ENCODE data around the gene MRGPRD. TPM values are rescaled to one million over a fixed set of nuclear protein-coding genes. Genes with fewer than 3 reads are reported as not detected.

The MRGPRD gene
- total RNA-seq: not detected in 2 replicates
- not detected in 2 replicates for polyA plus RNA-seq
- not detected in 2 replicates for polyA plus RNA-seq (2012)
- polyA minus RNA-seq (ENCODE audit: low replicate concordance): 2.3 TPM in 1 of 2 replicates, not detected in the other

- Histone ChIP-seq H3K36me3 (ENCODE audit: control insufficient read depth, insufficient read depth, low read length) (no peaks in the 10 kb centered on the region), H3K9ac (ENCODE audit: insufficient read depth, low read length) (no peak within 1 kb of the TSS), H3K4me1 (ENCODE audit: control insufficient read depth, extremely low read depth, insufficient read depth, low read length) (no peaks in the 10 kb centered on the region), H3K4me2 (ENCODE audit: extremely low read depth, insufficient read depth, low read length) (no peak within 1 kb of the TSS), H3K4me3 (replicated peaks in 1 of 4; ENCODE audit: control extremely low read depth in 1 of 4, insufficient read depth in 1 of 4, low read depth in 3 of 4, low read length in 4 of 4) (no peak within 1 kb of the TSS), H4K20me1 (ENCODE audit: control insufficient read depth, extremely low read depth, insufficient read depth, low read length) (no peaks in the 10 kb centered on the region), H2AFZ (ENCODE audit: low read length) (no peak within 1 kb of the TSS), H3K27ac (ENCODE audit: insufficient read depth, low read length) (no peak within 1 kb of the TSS), H3K79me2 (ENCODE audit: control insufficient read depth, insufficient read depth, low read length) (no peaks in the 10 kb centered on the region), H3K9me3 (ENCODE audit: control insufficient read depth, insufficient read depth, low read depth, low read length) (no peaks in the 10 kb centered on the region), H3K27me3 (ENCODE audit: control insufficient read depth, insufficient read depth, low read length) (peaks cover 10% of the 10 kb centered on the region)
- DNase-seq (ENCODE audit: low read depth in 2 of 2): no peak
- TF ChIP-seq EZH2 (IDR thresholded peaks at IDR 0.05; ENCODE audit: low read length, missing control alignments) (no peak), CTCF (conservative IDR thresholded peaks at IDR 0.05 in 1 of 2, IDR thresholded peaks at IDR 0.05 in 1 of 2; ENCODE audit: low read depth in 1 of 2, low read length in 2 of 2) (no peak)
These were observed at the start of gene MRGPRD for GRCh38 chr11:68980776-68981065. Gene MRGPRD (minus strand): TSS chr11:68980986. CDS start chr11:68980986, 0 bp downstream.

- no peak overlapping the region for H3K27ac ChIP-seq (ENCODE audit: insufficient read depth, low read length)
- H3K9ac ChIP-seq (ENCODE audit: insufficient read depth, low read length): no peak overlapping the region
- H3K4me3 ChIP-seq (replicated peaks in 1 of 4; ENCODE audit: control extremely low read depth in 1 of 4, insufficient read depth in 1 of 4, low read depth in 3 of 4, low read length in 4 of 4): no peak overlapping the region
- H3K27me3 ChIP-seq (ENCODE audit: control insufficient read depth, insufficient read depth, low read length): no peaks in the 10 kb centered on the region
- H3K79me2 ChIP-seq (ENCODE audit: control insufficient read depth, insufficient read depth, low read length): no peaks in the 10 kb centered on the region
- no peaks in the 10 kb centered on the region for H3K36me3 ChIP-seq (ENCODE audit: control insufficient read depth, insufficient read depth, low read length)
- H2AFZ ChIP-seq (ENCODE audit: low read length): no peak overlapping the region
- DNase-seq (ENCODE audit: low read depth in 2 of 2): no peak
- no peaks in the 10 kb centered on the region for H3K4me1 ChIP-seq (ENCODE audit: control insufficient read depth, extremely low read depth, insufficient read depth, low read length)
- no peak overlapping the region for H3K4me2 ChIP-seq (ENCODE audit: extremely low read depth, insufficient read depth, low read length)
- TF ChIP-seq EZH2 (IDR thresholded peaks at IDR 0.05; ENCODE audit: low read length, missing control alignments) (no peak), CTCF (conservative IDR thresholded peaks at IDR 0.05 in 1 of 2, IDR thresholded peaks at IDR 0.05 in 1 of 2; ENCODE audit: low read depth in 1 of 2, low read length in 2 of 2) (no peak)
- H3K9me3 ChIP-seq (ENCODE audit: control insufficient read depth, insufficient read depth, low read depth, low read length): no peaks in the 10 kb centered on the region
- H4K20me1 ChIP-seq (ENCODE audit: control insufficient read depth, extremely low read depth, insufficient read depth, low read length): no peaks in the 10 kb centered on the region
These were observed 49.5 kb upstream of the MRGPRD start for GRCh38 chr11:69030301-69030700.

GRCh38 chr11:69027704-69028372 lies 47.1 kb upstream of the MRGPRD start:
- DNase-seq (ENCODE audit: low read depth in 2 of 2): peak in 1 of 2 donors; percentile 84

More at GRCh38 chr11:69027704-69028372, 47.1 kb upstream of the MRGPRD start:
- Histone ChIP-seq H3K36me3 (ENCODE audit: control insufficient read depth, insufficient read depth, low read length) (no peaks in the 10 kb centered on the region), H3K27me3 (ENCODE audit: control insufficient read depth, insufficient read depth, low read length) (no peaks in the 10 kb centered on the region), H3K9ac (ENCODE audit: insufficient read depth, low read length) (no peak overlapping the region), H3K9me3 (ENCODE audit: control insufficient read depth, insufficient read depth, low read depth, low read length) (no peaks in the 10 kb centered on the region), H3K4me3 (replicated peaks in 1 of 4; ENCODE audit: control extremely low read depth in 1 of 4, insufficient read depth in 1 of 4, low read depth in 3 of 4, low read length in 4 of 4) (no peak overlapping the region), H3K79me2 (ENCODE audit: control insufficient read depth, insufficient read depth, low read length) (no peaks in the 10 kb centered on the region), H3K4me2 (ENCODE audit: extremely low read depth, insufficient read depth, low read length) (no peak overlapping the region), H3K27ac (ENCODE audit: insufficient read depth, low read length) (no peak overlapping the region), H2AFZ (ENCODE audit: low read length) (no peak overlapping the region), H3K4me1 (ENCODE audit: control insufficient read depth, extremely low read depth, insufficient read depth, low read length) (no peaks in the 10 kb centered on the region), H4K20me1 (ENCODE audit: control insufficient read depth, extremely low read depth, insufficient read depth, low read length) (no peaks in the 10 kb centered on the region)
- TF ChIP-seq CTCF (conservative IDR thresholded peaks at IDR 0.05 in 1 of 2, IDR thresholded peaks at IDR 0.05 in 1 of 2; ENCODE audit: low read depth in 1 of 2, low read length in 2 of 2) (no peak), EZH2 (IDR thresholded peaks at IDR 0.05; ENCODE audit: low read length, missing control alignments) (no peak)

Data from fibroblast of lung (primary cell).